Activated B cell treated with CpG ODN at 0.5 μM for 24 hours (primary cell): ENCODE measurements around the gene SLC9A9. TPM values are rescaled to one million over a fixed set of nuclear protein-coding genes. Genes with fewer than 3 reads are reported as not detected.
"Not testable (repeated sequence)": the region's sequence is repeated elsewhere in the genome, so short reads cannot be mapped to it uniquely, and the experiment has no call there.

Source experiments
- ATAC-seq: fragments of 200-7000 bp; cut with Tn5 transposase; one replicate; pipeline ENCODE4 v1.10.0; 2021; ENCODE audit warnings: low read depth, mild to moderate bottlenecking, moderate library complexity
- CTCF ChIA-PET: fragments of 350-600 bp; sonication (Branson Sonifier 250); formaldehyde crosslinking; loops from one replicate; lab custom pipeline; 2021; ENCODE audit warnings: antibody characterized with exemption; lab: Charles Lee
- POLR2A ChIA-PET: fragments of 350-600 bp; sonication (Branson Sonifier 250); formaldehyde crosslinking; loops from one replicate; lab custom pipeline; 2021; ENCODE audit warnings: antibody characterized with exemption; lab: Charles Lee
- DNase-seq: peaks from one replicate; pipeline ENCODE4 v3.0.0; 2022
- H3K27ac Mint-ChIP-seq: one replicate; pipeline ENCODE4 v1.8.0; 2020; ENCODE audit warnings: mixed read lengths
- H3K27me3 Mint-ChIP-seq: one replicate; pipeline ENCODE4 v1.8.0; 2021; ENCODE audit warnings: mixed read lengths
- H3K36me3 Mint-ChIP-seq: one replicate; pipeline ENCODE4 v1.8.0; 2021; ENCODE audit warnings: low read depth, mixed read lengths
- H3K4me1 Mint-ChIP-seq: one replicate; pipeline ENCODE4 v1.8.0; 2021; ENCODE audit warnings: mixed read lengths
- H3K4me3 Mint-ChIP-seq: one replicate; pipeline ENCODE4 v1.8.0; 2020; ENCODE audit warnings: mild to moderate bottlenecking, mixed read lengths
- H3K9me3 Mint-ChIP-seq: one replicate; pipeline ENCODE4 v1.8.0; 2020; ENCODE audit warnings: mixed read lengths
- CTCF ChIP-seq: fragments of 200-600 bp; IDR thresholded peaks from one replicate; pipeline ENCODE4 v1.8.0; 2022; ENCODE audit warnings: antibody characterized with exemption, mild to moderate bottlenecking
- intact Hi-C: fragments of 100-400 bp; cut with micrococcal nuclease; formaldehyde crosslinking; loops from one replicate; pipeline ENCODE4 v1.15.1; 2024
- total RNA-seq: library from RNA; stranded (reverse); gene quantifications from 2 replicates; pipeline ENCODE4 v1.2.3, GENCODE V29; 2022

Gene SLC9A9
- total RNA-seq, 1 donor from 2014 or later, result 9.4 TPM

GRCh38 chr3:143437405-143437804 lies 410.9 kb downstream of the SLC9A9 start:
- Mint-ChIP-seq H3K27ac (no peak overlapping the region), H3K27me3 (no peaks in the 10 kb centered on the region)

GRCh38 chr3:143436231-143436930 lies 411.9 kb downstream of the SLC9A9 start:
- Mint-ChIP-seq H3K27ac (no peak overlapping the region), H3K4me3 (no peak overlapping the region)
- TF ChIP-seq CTCF, result no peak

More at GRCh38 chr3:143437405-143437804, 410.9 kb downstream of the SLC9A9 start:
- Mint-ChIP-seq H3K4me1 (no peaks in the 10 kb centered on the region), H3K4me3 (no peak overlapping the region), H3K9me3 (no peaks in the 10 kb centered on the region), H3K36me3 (no peaks in the 10 kb centered on the region)
- CTCF ChIA-PET, result no interaction called here
- DNase-seq (no peak), ATAC-seq (no peak)
- TF ChIP-seq CTCF, result no peak
- intact Hi-C loops, result no loop called here
- POLR2A ChIA-PET, result no interaction called here

GRCh38 chr3:143433787-143434378 lies 414.4 kb downstream of the SLC9A9 start:
- CTCF ChIA-PET, result interaction anchor here (0.7 to 4.5 kb wide), 5 partner anchors 11 to 313 kb away, joined by 3 to 21 read pairs (median 4); no protein-coding TSS in a partner anchor
- Mint-ChIP-seq H3K27ac (no peak overlapping the region), H3K9me3 (no peaks in the 10 kb centered on the region)

More at GRCh38 chr3:143436231-143436930, 411.9 kb downstream of the SLC9A9 start:
- DNase-seq (no peak), ATAC-seq (no peak)
- no peaks in the 10 kb centered on the region for H3K4me1 Mint-ChIP-seq
- POLR2A ChIA-PET, result no interaction called here
- CTCF ChIA-PET, result no interaction called here
- intact Hi-C loops, result no loop called here
- H3K9me3 Mint-ChIP-seq, result no peaks in the 10 kb centered on the region
- no peaks in the 10 kb centered on the region for H3K36me3 Mint-ChIP-seq
- H3K27me3 Mint-ChIP-seq, result no peaks in the 10 kb centered on the region

GRCh38 chr3:143431298-143431697 lies 417.0 kb downstream of the SLC9A9 start:
- H3K4me3 Mint-ChIP-seq, intact Hi-C loops, H3K36me3 Mint-ChIP-seq, DNase-seq, POLR2A ChIA-PET, H3K27ac Mint-ChIP-seq, H3K9me3 Mint-ChIP-seq, ATAC-seq, H3K27me3 Mint-ChIP-seq: not testable (repeated sequence)
- peaks cover 40% of the 10 kb centered on the region for H3K4me1 Mint-ChIP-seq
- CTCF ChIA-PET, result interaction anchor here (4.5 kb wide), 1 partner anchor 213 kb away, joined by 21 read pairs; no protein-coding TSS in a partner anchor

More at GRCh38 chr3:143433787-143434378, 414.4 kb downstream of the SLC9A9 start:
- ATAC-seq, result no peak
- DNase-seq, result no peak
- Mint-ChIP-seq H3K4me1 (peaks cover 24% of the 10 kb centered on the region), H3K36me3 (no peaks in the 10 kb centered on the region), H3K4me3 (no peak overlapping the region), H3K27me3 (no peaks in the 10 kb centered on the region)
- POLR2A ChIA-PET, result interaction anchor here (1.5 to 1.8 kb wide), 2 partner anchors 95 to 241 kb away, joined by 3 to 4 read pairs; no protein-coding TSS in a partner anchor
- intact Hi-C loops, result loop anchor here (1.0 kb wide), 2 partner anchors 210 to 240 kb away; no protein-coding TSS in a partner anchor
- TF ChIP-seq CTCF, result no peak

GRCh38 chr3:143430568-143430967 lies 417.7 kb downstream of the SLC9A9 start:
- no peak for TF ChIP-seq CTCF
- no peaks in the 10 kb centered on the region for H3K36me3 Mint-ChIP-seq
- ChIA-PET POLR2A (no interaction called here), CTCF (no interaction called here)
- no peaks in the 10 kb centered on the region for H3K9me3 Mint-ChIP-seq
- ATAC-seq (no peak), DNase-seq (no peak)
- no peak overlapping the region for H3K4me3 Mint-ChIP-seq
- H3K27me3 Mint-ChIP-seq, result no peaks in the 10 kb centered on the region
- intact Hi-C loops, result no loop called here
- H3K4me1 Mint-ChIP-seq, result peaks cover 40% of the 10 kb centered on the region
- H3K27ac Mint-ChIP-seq, result no peak overlapping the region
